GM21390 (cell line): ENCODE results near the gene CASS4.
A peak's percentile ranks its signal among the peaks of the same experiment; 100 is the strongest.

Source experiments
- ATAC-seq: cut with Tn5 transposase; IDR thresholded peaks from one replicate; pipeline ENCODE4 v1.9.1; 2021; ENCODE audit not compliant: unreplicated experiment

CASS4 gene

DNA sequence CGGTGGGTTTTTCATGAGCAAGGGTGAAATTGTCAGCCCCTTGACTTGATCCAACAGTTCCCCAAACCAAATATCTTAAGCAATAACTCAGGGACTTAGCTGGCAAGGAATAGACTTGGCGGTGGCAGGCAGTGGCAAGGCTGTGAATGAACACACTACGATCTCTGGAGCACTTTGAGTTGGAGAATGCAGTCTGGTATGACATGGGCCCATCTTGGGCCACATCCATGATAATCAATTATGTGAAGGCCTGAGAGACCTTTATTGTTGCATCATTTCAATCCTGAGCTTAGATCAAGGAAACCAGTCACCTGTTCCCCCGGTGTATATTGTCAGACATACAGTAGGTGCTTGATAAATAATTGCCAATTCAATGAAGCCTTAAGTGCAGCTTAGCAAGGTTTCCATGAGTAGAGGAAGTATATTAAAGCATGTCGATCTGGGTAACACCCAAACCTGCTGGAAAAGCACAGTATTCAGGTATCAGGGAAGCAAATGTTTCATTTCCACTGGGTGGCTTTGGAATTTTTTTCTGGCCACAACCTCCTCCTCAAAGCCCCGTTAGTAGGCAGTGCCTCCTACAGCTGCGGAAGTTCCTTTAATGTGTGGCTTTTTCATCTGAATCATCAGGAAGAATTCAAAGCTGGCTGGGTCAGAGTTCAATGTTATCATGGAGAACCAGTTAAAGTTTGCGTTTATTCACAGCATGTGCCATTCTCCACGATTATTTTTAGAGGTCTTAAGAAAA lies 10.2 kb downstream of the CASS4 start:
- no peak for ATAC-seq

DNA sequence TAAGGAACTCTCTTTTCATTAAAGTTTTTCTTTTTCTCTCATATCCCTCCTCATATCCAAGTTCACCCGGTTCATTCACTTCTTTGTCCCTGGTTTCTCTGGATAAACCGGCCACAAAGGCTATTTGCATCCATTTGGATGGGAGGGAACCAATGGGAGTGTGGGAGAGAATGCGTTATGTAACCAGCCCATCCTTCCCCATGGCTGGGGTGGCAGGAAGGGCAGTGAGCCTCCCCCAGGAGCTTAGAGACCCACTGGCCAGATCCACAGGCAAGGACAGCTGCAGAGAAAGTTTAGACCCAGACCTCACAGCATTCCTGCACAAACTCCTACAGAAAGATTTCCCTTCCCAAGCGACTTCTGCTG lies 10.7 kb downstream of the CASS4 start:
- no peak for ATAC-seq

DNA sequence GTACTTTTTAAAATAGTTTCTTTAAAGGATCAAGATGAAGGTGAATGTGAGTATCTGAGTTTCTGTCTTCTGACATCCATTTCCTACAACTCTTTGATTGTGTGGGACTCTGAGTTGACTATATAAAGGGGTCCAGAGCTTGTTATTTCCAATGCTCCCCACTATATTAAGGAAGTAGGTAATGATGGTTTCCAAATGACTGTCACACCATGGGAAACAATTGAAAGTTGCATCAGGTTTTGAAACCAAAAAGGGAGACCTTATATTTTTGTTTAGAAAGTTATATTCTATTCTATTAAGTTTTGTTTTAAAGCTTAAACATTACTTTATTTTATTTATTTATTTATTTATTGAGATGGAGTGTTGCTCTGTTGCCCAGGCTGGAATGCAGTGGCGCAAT lies 11.2 kb downstream of the CASS4 start:
- ATAC-seq: no peak

DNA sequence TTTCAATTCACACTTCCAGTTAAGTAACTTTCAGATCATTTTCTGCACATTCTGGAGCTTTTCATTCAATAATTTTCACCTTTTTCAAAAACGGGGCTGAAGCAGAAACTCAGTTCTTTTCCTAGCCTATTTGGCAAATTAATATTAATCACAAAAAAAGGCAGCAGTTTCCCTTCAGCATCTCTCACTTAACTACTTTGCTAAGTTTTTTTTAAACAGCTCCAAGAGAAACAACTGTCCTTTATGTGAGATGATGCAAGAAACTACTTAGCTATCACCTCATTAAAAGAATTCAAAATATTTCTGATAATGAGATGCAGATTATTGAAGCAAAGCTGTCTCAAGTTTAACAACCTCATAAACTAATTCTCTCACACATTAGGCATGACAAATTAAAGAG lies 11.8 kb downstream of the CASS4 start:
- no peak for ATAC-seq

DNA sequence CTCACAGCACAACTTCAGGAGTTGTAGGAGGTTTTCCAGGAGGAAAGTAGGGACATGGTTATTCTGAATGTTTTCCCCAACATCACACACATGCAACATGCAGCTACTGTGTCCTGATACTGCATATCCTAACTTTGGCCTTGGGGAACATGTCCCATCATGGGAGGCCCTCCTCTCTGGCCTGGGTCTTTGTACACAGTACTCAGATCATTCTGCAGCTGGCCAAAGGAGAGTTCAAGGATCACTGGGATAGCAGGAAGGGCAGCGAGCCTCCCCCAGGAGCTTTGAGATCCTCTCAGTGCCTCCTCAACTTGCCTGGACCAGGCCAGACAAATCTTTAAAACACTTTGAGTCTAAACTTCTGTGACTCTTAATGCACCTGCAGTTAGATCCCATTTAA lies 12.9 kb downstream of the CASS4 start:
- no peak for ATAC-seq

DNA sequence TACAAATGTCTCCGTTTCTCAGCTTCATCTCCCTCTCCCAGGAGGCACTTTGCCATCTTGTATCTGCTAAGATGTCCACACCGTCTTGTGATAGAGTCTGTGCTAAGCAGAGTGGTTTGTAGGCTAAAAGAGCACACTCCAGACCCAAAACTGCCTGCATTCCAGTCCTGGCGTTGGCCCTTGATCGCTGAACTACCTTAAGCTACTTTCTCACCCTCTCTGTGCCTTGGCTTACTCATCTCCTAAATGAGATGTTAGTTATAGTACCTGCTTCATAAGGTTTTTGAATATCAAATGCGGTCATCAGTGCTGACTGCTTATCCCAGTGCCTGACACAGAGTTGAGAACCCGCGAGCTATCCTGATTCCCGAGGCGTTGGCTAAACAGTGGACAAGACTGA lies 14.0 kb downstream of the CASS4 start:
- no peak for ATAC-seq

DNA sequence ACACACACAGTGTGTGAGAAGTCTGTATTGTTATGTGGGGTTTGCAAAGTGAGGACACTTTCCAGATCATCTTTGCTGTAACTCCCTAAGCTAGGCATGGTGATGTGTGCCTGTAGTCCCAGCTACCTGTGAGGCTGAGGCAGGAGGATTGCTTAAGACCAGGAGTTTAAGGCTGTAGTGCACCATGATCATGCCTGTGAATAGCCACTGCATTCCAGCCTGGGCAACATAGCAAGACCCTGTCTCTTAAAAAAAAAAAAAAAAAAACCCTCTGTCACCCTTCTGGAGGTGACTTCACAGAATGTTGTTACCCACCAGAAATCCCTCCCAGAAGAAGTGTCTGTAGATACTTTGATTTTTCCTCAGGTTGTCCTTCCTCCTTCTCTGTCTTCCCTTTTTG lies 14.9 kb downstream of the CASS4 start:
- ATAC-seq: no peak

DNA sequence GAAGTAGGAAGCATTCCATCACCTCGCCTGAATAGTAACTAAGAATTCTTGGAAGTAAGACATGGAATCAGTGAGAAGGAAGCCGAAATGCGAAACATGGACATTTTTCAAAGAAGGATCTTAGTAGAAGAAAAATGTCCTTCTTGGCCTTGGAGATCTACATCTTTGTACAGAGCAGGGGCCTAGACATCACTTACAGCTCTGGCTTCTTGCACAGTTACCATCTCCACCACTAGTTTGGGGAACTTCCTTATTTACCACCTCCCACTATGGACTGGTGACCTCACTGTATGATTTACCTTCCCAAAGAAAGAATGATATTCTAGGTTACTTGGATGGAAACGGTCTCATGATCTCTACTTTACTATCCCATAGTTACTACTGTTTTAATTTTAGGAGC lies 15.7 kb downstream of the CASS4 start:
- ATAC-seq: no peak

DNA sequence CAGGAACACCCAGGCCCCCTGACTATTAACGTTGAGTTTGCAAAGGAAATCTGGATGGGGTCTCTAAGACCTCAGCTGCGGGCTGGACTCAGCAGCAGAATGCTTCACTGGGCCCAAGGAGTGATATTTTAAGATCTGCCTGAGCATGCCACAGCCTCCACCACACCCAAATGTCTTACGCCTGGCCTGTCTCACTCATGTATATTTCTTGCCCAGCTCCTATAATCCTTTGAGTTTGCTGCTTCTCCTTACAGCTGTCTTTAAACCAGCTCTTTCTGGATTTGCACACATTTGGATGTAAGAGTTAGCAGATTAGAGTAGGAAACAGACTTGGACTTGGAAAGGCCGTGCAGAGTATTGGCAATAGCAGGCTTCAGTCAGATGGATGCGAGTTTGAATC lies 16.4 kb downstream of the CASS4 start:
- no peak for ATAC-seq

DNA sequence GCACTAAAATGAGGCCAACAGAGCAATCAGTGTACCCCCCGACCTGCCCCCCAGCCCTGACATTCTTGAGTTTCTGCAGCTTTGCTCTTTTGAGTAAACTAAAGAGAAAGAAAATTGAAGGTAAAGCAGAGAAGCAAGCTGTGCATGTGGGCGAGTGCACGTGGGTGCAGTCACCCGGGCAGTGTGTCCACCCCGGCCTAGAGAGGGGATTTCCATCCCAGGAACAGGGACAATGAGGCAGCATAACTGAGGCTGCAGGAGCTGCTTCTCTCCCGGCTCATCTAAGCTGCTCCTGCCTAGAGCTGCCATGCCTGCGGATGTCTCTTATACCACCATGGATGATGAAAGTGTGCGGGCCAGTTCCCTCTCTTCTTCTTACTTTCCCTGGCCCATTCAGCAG lies 16.8 kb downstream of the CASS4 start:
- no peak for ATAC-seq

DNA sequence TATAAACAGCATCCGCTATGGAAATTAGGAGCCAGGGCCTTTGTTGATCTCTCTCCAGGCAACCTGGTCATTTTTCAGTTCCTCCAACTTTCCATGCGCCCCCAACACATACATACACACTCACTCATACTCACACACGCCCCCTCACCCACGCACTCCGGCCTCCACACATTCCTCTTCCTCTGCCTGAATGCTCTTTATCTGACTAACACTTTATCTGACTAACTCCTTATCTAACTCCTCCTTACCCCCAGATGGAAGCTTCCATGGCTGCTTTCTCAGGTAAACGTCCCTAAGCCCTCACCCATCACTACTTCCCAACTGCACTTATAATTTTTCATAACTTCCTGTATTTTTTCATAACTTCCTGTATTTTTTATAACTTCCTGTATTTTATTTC lies 17.4 kb downstream of the CASS4 start:
- no peak for ATAC-seq

DNA sequence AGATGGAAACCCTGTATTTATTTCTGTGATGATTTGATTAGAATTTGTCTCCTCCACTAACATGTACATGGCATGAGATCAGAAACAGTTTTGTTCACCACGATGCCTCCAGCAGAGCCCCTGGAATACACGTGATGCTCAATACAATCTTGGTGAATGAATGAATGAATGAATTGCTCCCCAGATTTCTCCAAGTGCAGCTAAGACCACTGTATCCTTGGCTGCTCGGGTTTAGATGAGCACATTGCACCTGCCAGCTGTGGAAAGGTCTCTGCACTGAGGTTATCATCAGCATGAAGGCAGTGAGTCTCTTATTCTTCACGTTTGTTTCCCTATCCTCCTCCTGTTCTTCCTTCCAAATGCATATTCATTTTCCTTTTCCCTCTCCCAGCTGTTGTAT lies 17.9 kb downstream of the CASS4 start:
- no peak for ATAC-seq

DNA sequence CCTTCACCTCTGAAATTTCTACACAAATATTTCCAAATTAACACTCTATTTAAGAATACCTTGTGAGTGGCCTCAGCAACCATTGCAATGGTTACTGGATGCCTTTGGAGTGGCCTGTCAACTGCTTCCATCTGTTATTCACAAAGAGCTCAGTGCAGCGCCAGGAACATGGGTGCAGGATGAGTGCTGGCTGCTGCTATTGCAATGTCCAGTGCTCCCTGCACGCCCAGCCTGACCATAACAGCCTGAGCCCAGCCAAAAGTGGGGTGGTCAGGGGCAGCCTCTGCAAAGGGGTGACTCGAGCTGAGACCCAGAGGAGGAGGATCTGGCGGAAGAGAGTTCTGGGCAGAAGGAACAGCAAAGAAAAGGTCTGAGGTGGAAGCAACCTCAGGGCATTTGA lies 18.4 kb downstream of the CASS4 start:
- ATAC-seq: no peak

DNA sequence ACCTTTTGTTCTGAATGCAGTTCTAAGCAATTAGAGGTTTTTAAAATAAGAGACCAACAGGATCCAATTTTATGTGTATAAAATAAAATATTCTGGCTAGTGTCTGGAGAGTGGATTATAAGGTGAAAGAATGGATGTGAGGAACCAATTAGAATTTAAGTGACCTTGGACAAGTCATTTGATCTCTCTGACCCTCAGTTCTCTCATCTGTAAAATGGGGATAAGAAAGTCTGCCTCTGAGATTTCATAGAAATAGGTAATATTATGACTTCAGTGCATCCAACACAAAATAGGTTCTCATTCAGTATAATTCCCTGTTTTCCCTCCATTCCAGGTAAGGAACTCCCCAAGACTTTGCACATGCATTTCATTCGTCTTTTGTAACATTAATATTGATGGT lies 18.9 kb downstream of the CASS4 start:
- ATAC-seq: no peak

DNA sequence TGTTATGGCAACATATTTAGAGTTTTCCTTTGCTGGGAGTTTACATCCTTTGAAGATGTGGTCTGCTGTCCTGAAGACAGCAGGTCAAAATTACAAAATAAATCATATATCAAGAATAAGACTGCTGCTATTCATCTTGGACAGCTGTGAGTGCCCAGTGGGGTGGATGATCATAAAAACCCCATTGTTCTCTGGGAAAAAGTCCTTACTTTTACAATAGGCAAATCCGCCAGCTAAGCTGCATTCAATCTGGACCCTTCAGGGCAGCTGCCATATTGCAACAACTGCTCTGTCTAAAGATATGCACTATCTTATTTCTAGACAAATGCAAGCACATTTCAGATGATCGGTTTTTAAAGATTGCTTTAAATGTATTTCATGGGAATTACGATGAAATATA lies 19.4 kb downstream of the CASS4 start:
- ATAC-seq: no peak

DNA sequence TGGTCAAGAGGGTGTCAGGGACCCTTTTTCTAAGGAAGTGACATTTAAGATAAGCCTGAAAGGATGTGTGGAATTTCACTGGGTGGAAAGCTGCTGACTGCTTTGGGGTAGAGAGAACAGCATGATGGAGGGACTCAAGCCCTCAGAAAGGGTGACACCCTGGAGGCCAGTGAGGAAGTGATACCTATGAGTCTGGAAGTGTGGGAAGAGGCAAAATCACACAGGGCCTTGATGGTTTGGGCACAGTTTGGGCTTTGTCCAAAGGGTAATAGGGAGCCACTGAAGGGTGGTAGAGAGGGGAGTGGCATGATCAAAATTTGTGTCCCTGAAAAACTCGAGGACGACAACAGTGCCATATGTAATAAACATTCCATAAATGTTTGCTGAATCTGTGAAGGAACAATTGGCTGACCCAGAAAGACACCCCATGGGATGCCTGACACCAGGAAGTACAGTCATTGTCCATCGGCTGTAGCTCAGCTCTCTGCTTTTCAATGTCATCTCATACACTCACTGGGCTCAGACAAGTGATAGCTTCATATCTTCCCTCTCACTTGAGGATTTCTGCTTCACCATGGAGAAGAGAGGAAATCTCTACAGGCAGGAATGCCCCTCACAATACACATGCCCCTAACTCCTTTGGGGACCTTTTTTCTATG lies 21.3 kb downstream of the CASS4 start:
- no peak for ATAC-seq

DNA sequence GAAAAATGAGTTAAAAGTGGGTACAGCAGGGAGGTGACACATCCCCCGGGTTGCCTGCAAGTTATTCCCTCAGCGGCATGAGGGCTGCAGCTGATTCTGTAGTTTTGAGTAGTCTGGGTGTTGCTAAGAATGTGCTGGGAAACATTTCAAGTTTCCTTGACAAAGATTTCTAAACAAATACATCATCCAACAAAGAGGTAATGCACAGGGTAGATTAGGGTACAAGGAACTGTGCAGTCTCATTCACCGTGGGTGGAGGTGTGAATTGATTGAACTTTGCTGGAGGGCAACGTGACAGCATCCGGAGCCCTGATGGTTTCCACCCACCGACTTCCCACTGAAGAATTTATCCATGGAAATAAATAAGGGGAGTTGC lies 21.8 kb downstream of the CASS4 start:
- no peak for ATAC-seq

DNA sequence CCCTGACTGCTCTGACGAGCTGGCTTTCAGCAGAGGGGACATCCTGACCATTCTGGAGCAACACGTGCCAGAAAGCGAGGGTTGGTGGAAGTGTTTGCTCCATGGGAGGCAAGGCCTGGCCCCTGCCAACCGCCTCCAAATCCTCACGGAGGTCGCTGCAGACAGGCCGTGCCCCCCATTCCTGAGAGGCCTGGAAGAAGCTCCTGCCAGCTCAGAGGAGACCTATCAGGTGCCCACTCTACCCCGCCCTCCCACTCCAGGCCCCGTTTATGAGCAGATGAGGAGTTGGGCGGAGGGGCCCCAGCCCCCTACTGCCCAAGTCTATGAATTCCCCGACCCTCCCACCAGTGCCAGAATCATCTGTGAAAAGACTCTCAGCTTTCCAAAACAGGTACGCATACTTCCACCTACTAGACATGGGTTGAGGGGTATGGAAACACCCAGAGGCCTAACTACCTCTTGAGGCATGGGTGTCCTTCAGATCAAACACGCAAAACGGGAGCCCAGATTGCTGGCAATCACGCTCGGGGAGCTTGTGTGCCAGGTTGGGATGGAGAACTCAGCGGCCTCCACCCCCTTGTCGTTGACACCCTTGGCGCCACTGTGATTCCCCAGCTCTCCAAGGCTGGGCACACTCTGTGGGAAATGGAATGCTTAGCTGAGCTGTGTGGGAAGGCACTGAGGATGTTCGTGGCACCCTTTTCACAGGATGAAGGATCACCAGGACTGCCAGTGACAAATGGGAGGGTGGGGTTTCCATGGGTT lies 25.3 kb downstream of the CASS4 start:
- no peak for ATAC-seq

DNA sequence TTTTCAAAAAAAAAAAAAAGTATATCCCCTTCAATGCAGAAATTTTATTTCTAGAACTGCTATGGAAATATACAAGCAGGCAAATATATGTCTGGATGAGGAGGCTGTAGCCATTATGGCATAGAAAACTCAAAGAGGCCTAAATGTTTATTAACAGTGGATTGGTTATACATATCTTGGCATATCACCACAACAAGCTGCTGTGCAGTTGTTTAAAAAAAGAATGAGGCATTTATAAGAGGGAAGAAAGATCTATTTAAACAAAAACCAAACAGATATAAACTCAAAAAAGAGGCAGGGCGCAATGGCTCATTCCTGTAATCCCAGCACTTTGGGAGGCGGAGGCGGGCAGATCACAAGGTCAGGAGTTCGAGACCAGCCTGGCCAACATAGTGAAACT lies 26.2 kb downstream of the CASS4 start:
- no peak for ATAC-seq

DNA sequence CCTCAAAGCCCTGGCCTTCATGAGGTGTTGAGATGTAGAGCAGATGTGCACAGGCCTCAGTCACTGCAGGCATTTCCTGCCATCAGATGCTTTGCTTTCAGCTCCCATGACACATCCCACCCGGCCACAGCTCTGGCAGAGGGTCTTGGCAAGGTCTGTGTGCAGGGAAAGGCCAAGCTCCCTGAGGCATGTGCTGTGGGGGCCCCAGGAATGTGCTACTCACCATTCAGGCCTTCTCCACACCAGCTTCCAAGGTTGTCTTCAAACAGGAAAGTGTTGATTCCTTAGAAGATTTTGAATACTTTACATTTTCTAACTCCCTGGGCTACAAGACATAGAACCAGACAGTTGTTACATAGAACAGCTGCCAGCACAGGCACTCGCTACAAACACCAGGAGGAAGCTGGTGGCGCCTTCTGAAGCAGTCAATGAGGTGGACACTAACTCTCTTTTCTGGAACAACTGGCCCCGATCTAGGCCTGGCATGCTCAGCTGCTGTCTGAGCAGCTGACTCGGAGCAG lies 27.8 kb downstream of the CASS4 start:
- no peak for ATAC-seq

DNA sequence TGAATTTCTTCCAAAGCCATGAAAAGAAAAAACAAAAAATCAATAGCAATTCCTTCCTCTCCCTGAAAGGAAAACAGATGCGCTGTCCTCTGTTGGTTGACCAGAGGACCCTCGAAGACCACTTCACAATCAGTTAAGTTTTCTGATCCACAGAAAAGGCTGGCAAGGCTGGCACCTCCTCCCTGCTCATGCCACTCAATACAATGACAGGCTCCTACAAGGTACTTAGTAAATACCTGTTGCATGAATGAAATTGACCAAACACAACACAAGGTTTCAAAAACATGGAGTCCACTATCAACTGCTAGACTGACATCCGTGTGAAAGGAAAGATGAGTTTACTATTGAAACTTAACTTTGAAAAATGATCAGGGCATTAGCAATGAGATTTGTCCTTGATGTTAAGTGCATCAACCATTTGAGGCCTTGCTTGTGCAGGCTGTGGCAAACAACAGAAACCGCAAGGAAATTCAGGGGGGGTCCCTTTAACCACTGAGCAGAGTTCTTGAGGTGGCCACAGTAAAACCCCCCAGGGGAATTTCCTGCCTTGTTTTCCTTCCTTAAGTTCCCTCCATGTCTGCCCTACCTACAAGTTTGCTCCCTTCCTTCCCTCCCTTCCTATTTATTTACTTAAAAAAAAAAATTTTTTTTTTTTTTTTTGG lies 28.4 kb downstream of the CASS4 start:
- ATAC-seq: peak; percentile 73
